A549 (cell line): Measurements from ENCODE around the gene CAPN7. TPM values are rescaled to one million over a fixed set of nuclear protein-coding genes. Genes with fewer than 3 reads are reported as not detected.

Experiments used
- ATAC-seq, 2 experiments: fragments of 200-7000 bp in 1 of 2; fragments of >200 bp in 1 of 2; cut with Nextera tagmentation in 1 of 2; cut with Tn5 transposase in 1 of 2; 3 replicates each; pipeline versions ENCODE4 v1.8.0 to v1.9.1; 2018 to 2020; ENCODE audit warnings: mild to moderate bottlenecking in 1 of 2, moderate library complexity in 1 of 2
- CTCF ChIA-PET: fragments of 300-600 bp; sonication (Branson Sonifier 250); formaldehyde crosslinking; extraction: SDS; loops from one replicate; lab custom pipeline; 2021; ENCODE audit warnings: antibody characterized with exemption, inconsistent platforms; lab: Yijun Ruan, JAX
- POLR2A ChIA-PET: fragments of 350-600 bp; formaldehyde crosslinking; extraction: SDS; loops from one replicate; lab custom pipeline; 2021; ENCODE audit warnings: antibody characterized with exemption, inconsistent platforms; lab: Yijun Ruan, JAX
- DNase-seq, 2 experiments: peaks; one replicate each; pipeline versions ENCODE4 v3.0.0 to v3.0.0-alpha.2; 2011 to 2016; ENCODE audit warnings: low read depth in 1 of 2, low spot score in 1 of 2
- FAIRE-seq: peaks from 2 replicates; lab custom pipeline; 2011; peaks lifted over from hg19 to GRCh38; lab: Jason Lieb, UNC
- H3K27ac ChIP-seq, 2 experiments: fragments of >200 bp; sonication (Bioruptor Twin); formaldehyde crosslinking; 3 replicates each; pipeline ENCODE4 v1.5.1; 2016 to 2017
- H3K4me1 ChIP-seq: fragments of >200 bp; sonication (Bioruptor Twin); formaldehyde crosslinking; 3 replicates; pipeline ENCODE4 v1.6.1; 2016
- H3K4me2 ChIP-seq: fragments of >200 bp; sonication (Bioruptor Twin); formaldehyde crosslinking; 3 replicates; pipeline ENCODE4 v1.6.1; 2016
- H3K4me3 ChIP-seq: fragments of >200 bp; sonication (Bioruptor Twin); formaldehyde crosslinking; 3 replicates; pipeline ENCODE4 v1.5.1; 2016
- H3K9me3 ChIP-seq: fragments of >200 bp; sonication (Bioruptor Twin); formaldehyde crosslinking; 3 replicates; pipeline ENCODE4 v1.6.1; 2016
- CBX2 ChIP-seq: fragments of 200-600 bp; sonication (generic); IDR thresholded peaks from 2 replicates; pipeline ENCODE4 v1.6.1; 2016; ENCODE audit warnings: low read depth, mild to moderate bottlenecking, borderline replicate concordance
- E2F6 ChIP-seq: IDR thresholded peaks from 2 replicates; pipeline ENCODE4 v1.6.1; 2012; ENCODE audit warnings: low read depth, borderline replicate concordance
- FOSL2 ChIP-seq, 2 experiments: fragments of 450-650 bp in 1 of 2; fragments of >200 bp in 1 of 2; sonication (Bioruptor Twin) in 1 of 2; formaldehyde crosslinking; IDR thresholded peaks; 2 replicates each; pipeline versions ENCODE4 v1.5.0 to v1.6.1; 2016 to 2020; ENCODE audit warnings: mild to moderate bottlenecking in 1 of 2, moderate library complexity in 1 of 2
- HDAC2 ChIP-seq: fragments of 200-600 bp; sonication (generic); IDR thresholded peaks from 2 replicates; pipeline ENCODE4 v1.6.1; 2016
- HEYL ChIP-seq: fragments of 250-450 bp; sonication (Bioruptor Pico); IDR thresholded peaks from 2 replicates; pipeline ENCODE4 v1.8.0; 2021; ENCODE audit warnings: mild to moderate bottlenecking, moderate library complexity
- HMGXB4 ChIP-seq: fragments of 250-450 bp; sonication (Bioruptor Pico); IDR thresholded peaks from 2 replicates; pipeline ENCODE4 v1.5.0; 2021; ENCODE audit warnings: mild to moderate bottlenecking, moderate library complexity, borderline replicate concordance
- HOXA7 ChIP-seq: fragments of 250-450 bp; sonication (Bioruptor Pico); IDR thresholded peaks from 2 replicates; pipeline ENCODE4 v1.5.0; 2020; ENCODE audit warnings: mild to moderate bottlenecking, moderate library complexity
- JUNB ChIP-seq: fragments of >200 bp; sonication (Bioruptor Twin); formaldehyde crosslinking; IDR thresholded peaks from 2 replicates; pipeline ENCODE4 v1.6.1; 2016
- PHF8 ChIP-seq: fragments of 200-600 bp; sonication (generic); IDR thresholded peaks from 2 replicates; pipeline ENCODE4 v1.6.1; 2016; ENCODE audit warnings: low read depth, mild to moderate bottlenecking, antibody characterized with exemption, moderate library complexity, borderline replicate concordance
- RCOR1 ChIP-seq: fragments of 150-350 bp; IDR thresholded peaks from 2 replicates; pipeline ENCODE4 v1.6.1; 2014; ENCODE audit warnings: antibody characterized with exemption, low read length, low read depth
- RFX5 ChIP-seq: fragments of 450-650 bp; IDR thresholded peaks from 2 replicates; pipeline ENCODE4 v1.7.1; 2014; ENCODE audit warnings: antibody characterized with exemption, mild to moderate bottlenecking, moderate library complexity
- RNF2 ChIP-seq: fragments of 200-600 bp; sonication (generic); IDR thresholded peaks from 2 replicates; pipeline ENCODE4 v1.6.1; 2016; ENCODE audit warnings: low read depth, mild to moderate bottlenecking, antibody characterized with exemption, moderate library complexity, borderline replicate concordance
- ZFP36 ChIP-seq: fragments of 450-650 bp; IDR thresholded peaks from 2 replicates; pipeline ENCODE4 v1.6.1; 2014; ENCODE audit warnings: borderline replicate concordance; ENCODE audit not compliant: partially characterized antibody
- ZNF302 ChIP-seq: fragments of 250-450 bp; sonication (Bioruptor Pico); IDR thresholded peaks from 2 replicates; pipeline ENCODE4 v1.9.0; 2021; ENCODE audit warnings: inconsistent platforms, mild to moderate bottlenecking, moderate library complexity
- WGBS: methylation state at CpG from one replicate; pipeline ENCODE4 v1.1.6; 2017; ENCODE audit errors: missing lambda C conversion rate; 5-methylcytosine and 5-hydroxymethylcytosine counted together
- polyA plus RNA-seq, 4 experiments: library from polyadenylated mRNA; depleted of rRNA in 3 of 4; stranded (reverse); fragments of >200 nt; fragmentation: RNase III in 1 of 4; extraction: RNeasy Plus Mini Kit Qiagen cat#74134 plus additional on column Dnase treatment in 1 of 4; gene quantifications; 2 replicates in 3 of 4; 3 replicates in 1 of 4; pipeline ENCODE4 v1.2.3, GENCODE V29; 2011 to 2017
- TF ChIP-seq, protein P1 (sequence below): fragments of 200-600 bp; sonication (generic); IDR thresholded peaks from 2 replicates; pipeline ENCODE4 v1.6.1; 2016; ENCODE audit warnings: antibody characterized with exemption, mild to moderate bottlenecking, moderate library complexity
- TF ChIP-seq, protein P2 (sequence below): IDR thresholded peaks from 2 replicates; pipeline ENCODE4 v1.6.1; 2012

CAPN7 gene
- polyA plus RNA-seq, 2 of the 4 experiments (the other 2 are of a cell fraction) = 19.9 to 36.8 TPM

DNA sequence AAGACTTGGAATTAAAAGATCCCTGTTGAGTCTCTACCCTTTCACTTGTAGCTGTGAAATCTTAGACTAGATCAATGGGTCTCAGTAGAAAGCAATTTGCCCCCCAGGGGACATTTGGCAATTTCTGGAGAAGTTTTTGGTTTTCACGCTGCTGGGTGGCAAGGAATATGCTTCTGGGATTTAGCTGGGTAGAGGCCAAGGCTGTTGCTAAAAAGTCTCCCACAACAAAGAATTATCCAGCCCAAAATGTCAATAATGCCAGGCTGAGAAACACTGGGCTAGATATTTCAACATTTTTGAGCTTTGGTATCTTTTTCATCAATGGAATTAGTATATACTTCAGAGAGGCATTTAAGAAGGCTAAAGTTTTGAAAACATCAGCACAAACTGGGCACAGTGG is 8.7 kb downstream of the CAPN7 start:
- FAIRE-seq = no peak
- WGBS = 94% methylated on average over 1 of the region's 1 CpG
- ATAC-seq = no peak
- TF ChIP-seq HMGXB4 (CRISPR knock-in tag) = no peak
- TF ChIP-seq, protein P1, sequence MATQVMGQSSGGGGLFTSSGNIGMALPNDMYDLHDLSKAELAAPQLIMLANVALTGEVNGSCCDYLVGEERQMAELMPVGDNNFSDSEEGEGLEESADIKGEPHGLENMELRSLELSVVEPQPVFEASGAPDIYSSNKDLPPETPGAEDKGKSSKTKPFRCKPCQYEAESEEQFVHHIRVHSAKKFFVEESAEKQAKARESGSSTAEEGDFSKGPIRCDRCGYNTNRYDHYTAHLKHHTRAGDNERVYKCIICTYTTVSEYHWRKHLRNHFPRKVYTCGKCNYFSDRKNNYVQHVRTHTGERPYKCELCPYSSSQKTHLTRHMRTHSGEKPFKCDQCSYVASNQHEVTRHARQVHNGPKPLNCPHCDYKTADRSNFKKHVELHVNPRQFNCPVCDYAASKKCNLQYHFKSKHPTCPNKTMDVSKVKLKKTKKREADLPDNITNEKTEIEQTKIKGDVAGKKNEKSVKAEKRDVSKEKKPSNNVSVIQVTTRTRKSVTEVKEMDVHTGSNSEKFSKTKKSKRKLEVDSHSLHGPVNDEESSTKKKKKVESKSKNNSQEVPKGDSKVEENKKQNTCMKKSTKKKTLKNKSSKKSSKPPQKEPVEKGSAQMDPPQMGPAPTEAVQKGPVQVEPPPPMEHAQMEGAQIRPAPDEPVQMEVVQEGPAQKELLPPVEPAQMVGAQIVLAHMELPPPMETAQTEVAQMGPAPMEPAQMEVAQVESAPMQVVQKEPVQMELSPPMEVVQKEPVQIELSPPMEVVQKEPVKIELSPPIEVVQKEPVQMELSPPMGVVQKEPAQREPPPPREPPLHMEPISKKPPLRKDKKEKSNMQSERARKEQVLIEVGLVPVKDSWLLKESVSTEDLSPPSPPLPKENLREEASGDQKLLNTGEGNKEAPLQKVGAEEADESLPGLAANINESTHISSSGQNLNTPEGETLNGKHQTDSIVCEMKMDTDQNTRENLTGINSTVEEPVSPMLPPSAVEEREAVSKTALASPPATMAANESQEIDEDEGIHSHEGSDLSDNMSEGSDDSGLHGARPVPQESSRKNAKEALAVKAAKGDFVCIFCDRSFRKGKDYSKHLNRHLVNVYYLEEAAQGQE = no peak
- no peak for TF ChIP-seq PHF8
- no peak for TF ChIP-seq RCOR1
- H3K27ac ChIP-seq = no peak overlapping the region
- ChIA-PET CTCF (interaction anchor here (0.7 to 2.0 kb wide), 4 partner anchors 9 to 53 kb away, joined by 3 to 6 read pairs (median 4); partner anchors contain the start of gene CAPN7), POLR2A (no interaction called here)
- H3K4me1 ChIP-seq = no peaks in the 10 kb centered on the region
- DNase-seq = no peak
- H3K4me3 ChIP-seq = no peak overlapping the region
- no peaks in the 10 kb centered on the region for H3K9me3 ChIP-seq
- no peak overlapping the region for H3K4me2 ChIP-seq

DNA sequence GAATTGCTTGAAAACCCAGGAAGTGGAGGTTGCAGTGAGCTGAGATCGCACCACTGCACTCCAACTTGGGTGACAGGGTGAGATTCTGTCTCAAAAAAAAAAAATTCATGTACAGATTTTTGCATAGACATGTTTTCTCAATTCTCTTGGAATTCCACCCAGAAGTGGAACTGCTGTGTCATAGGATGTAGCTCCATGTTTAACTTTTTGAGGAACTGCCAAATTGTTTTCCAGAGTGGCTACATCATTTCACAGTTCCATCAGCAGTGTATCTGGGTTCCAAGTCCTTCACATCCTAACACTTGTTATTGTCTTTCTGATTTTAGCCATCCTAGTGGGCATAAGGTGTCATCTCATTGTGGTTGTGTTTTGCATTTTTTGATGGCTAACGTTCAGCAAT is 9.9 kb downstream of the CAPN7 start:
- Histone ChIP-seq H3K9me3 (no peaks in the 10 kb centered on the region), H3K4me3 (no peak overlapping the region), H3K4me2 (no peak overlapping the region), H3K27ac (no peak overlapping the region), H3K4me1 (no peaks in the 10 kb centered on the region)
- ChIA-PET CTCF (interaction anchor here (0.6 to 2.0 kb wide), 4 partner anchors 19 to 116 kb away, joined by 4 to 7 read pairs (median 4); no protein-coding TSS in a partner anchor), POLR2A (no interaction called here)
- no peak for ATAC-seq
- WGBS = 79% methylated on average over 2 of the region's 2 CpGs
- no peak for FAIRE-seq
- TF ChIP-seq HEYL (CRISPR knock-in tag) (no peak), ZFP36 (peak; percentile 7)
- DNase-seq = no peak

DNA sequence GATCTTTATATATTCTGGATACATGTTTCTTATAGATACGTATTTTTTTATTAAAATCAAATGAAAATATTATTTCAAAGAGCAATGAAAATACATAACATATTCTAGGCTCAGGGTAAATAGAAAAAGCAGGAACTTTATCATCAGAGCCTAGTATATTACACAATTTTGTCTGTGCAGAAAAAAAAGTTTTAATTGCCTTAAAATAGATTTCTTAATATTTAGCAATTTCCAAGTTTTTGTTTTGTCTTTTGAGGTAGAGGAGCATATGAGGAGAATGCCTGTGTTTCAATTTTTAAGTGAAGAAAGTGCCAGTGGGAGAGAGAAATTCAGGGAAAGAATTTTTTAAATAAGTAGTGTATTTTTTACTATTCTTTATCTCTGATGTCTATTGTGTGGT is 10.5 kb downstream of the CAPN7 start:
- ChIA-PET CTCF (interaction anchor here (0.6 to 1.0 kb wide), 2 partner anchors 19 to 116 kb away, joined by 4 to 7 read pairs; no protein-coding TSS in a partner anchor), POLR2A (no interaction called here)
- FAIRE-seq = no peak
- Histone ChIP-seq H3K4me2 (no peak overlapping the region), H3K4me3 (no peak overlapping the region), H3K27ac (no peak overlapping the region), H3K4me1 (no peaks in the 10 kb centered on the region), H3K9me3 (no peaks in the 10 kb centered on the region)
- no peak for DNase-seq
- ATAC-seq = no peak
- no peak for TF ChIP-seq HOXA7 (CRISPR knock-in tag)
- TF ChIP-seq FOSL2 (IDR thresholded peaks at IDR 0.05) = no peak
- TF ChIP-seq FOSL2 (CRISPR knock-in tag; IDR thresholded peaks at IDR 0.05) = no peak
- TF ChIP-seq HDAC2 = no peak
- TF ChIP-seq RFX5 = no peak
- no peak for TF ChIP-seq CBX2
- no peak for TF ChIP-seq RNF2
- no peak for TF ChIP-seq ZNF302 (CRISPR knock-in tag)
- TF ChIP-seq JUNB = no peak
- TF ChIP-seq E2F6 = no peak
- TF ChIP-seq, protein P2, sequence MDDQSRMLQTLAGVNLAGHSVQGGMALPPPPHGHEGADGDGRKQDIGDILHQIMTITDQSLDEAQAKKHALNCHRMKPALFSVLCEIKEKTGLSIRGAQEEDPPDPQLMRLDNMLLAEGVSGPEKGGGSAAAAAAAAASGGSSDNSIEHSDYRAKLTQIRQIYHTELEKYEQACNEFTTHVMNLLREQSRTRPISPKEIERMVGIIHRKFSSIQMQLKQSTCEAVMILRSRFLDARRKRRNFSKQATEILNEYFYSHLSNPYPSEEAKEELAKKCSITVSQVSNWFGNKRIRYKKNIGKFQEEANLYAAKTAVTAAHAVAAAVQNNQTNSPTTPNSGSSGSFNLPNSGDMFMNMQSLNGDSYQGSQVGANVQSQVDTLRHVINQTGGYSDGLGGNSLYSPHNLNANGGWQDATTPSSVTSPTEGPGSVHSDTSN = no peak
- 87% methylated on average over 1 of the region's 1 CpG for WGBS
